ENCODE data around the gene CDKL1.

DNA sequence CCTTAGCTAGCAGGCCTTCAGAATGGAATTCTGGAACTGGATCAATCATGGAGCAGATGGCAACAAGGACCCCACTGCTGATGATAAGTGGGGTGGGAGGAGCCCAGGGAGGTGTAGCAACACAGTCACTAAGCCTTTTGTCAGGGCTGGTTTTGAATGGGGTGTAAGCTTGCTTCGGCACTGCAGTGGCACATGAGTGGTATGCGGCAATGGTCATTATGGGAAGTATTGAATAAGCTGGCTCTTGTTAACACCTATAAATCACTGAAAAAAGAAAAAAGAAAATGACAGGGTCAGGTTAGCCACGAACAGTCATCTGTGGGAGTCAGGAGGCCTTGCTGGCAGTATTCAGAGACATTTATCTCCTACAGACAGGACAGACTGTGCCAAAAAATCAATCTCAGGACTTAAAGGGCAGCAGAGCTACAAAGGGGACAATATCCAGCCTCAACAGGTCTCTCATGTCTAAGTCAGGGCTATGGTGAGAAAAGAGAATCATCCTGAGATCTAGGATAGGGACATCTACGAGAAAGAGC is 19.1 kb downstream of the CDKL1 start:
- TF ChIP-seq POLR2AphosphoS5 (IDR thresholded peaks at IDR 0.05) = no peak
- no peak for TF ChIP-seq CTCF (IDR thresholded peaks at IDR 0.05)
- TF ChIP-seq POLR2A (IDR thresholded peaks at IDR 0.05) = no peak
